HepG2 (cell line): Measurements from ENCODE around the gene RAPGEF5. TPM values are rescaled to one million over a fixed set of nuclear protein-coding genes. Genes with fewer than 3 reads are reported as not detected.

Source experiments
- ATAC-seq: fragments of 200-7000 bp; cut with Tn5 transposase; 3 replicates; pipeline ENCODE4 v1.9.1; 2020; ENCODE audit warnings: mild to moderate bottlenecking, moderate library complexity
- BruUV-seq: library from RNA; stranded (reverse); fragments of 400-500 nt; replicated peaks from 2 replicates; lab custom pipeline; 2021; lab: Mats Ljungman, UMichigan
- CTCF ChIA-PET: fragments of 300-600 bp; formaldehyde crosslinking; extraction: SDS; loops from one replicate; lab custom pipeline; 2021; ENCODE audit warnings: low total read pairs, inconsistent platforms, low intra/inter-chr PET ratio; lab: Yijun Ruan, JAX
- POLR2A ChIA-PET: fragments of 350-600 bp; sonication (Branson Sonifier 250); formaldehyde crosslinking; loops from one replicate; lab custom pipeline; 2020; ENCODE audit warnings: antibody characterized with exemption, inconsistent platforms; lab: Yijun Ruan, JAX
- DNase-seq: peaks from one replicate; pipeline ENCODE4 v3.0.0-alpha.2; 2015; ENCODE audit warnings: low spot score
- FAIRE-seq: peaks from 3 replicates; lab custom pipeline; 2011; peaks lifted over from hg19 to GRCh38; lab: Jason Lieb, UNC
- H2AFZ ChIP-seq: one replicate; pipeline ENCODE4 v1.6.1; 2011; ENCODE audit warnings: low read length, inconsistent platforms
- H3K27ac ChIP-seq: fragments of 300-600 bp; 3 replicates; pipeline ENCODE4 v1.8.0; 2011; ENCODE audit warnings: mixed run types, mild to moderate bottlenecking, mixed read lengths, low read length, inconsistent platforms; ENCODE audit not compliant: insufficient read depth; ENCODE audit errors: extremely low read length
- H3K27me3 ChIP-seq, 2 experiments: fragments of 200-600 bp in 1 of 2; 2 replicates in 1 of 2; 3 replicates in 1 of 2; pipeline versions ENCODE4 v1.6.0 to v1.8.0; 2011; ENCODE audit warnings: low read length in 2 of 2, mild to moderate bottlenecking in 2 of 2, moderate library complexity in 2 of 2, inconsistent platforms in 1 of 2; ENCODE audit not compliant: insufficient read depth in 2 of 2, control insufficient read depth in 1 of 2
- H3K36me3 ChIP-seq, 2 experiments: fragments of 200-600 bp in 1 of 2; replicated peaks in 1 of 2; 2 replicates in 1 of 2; 3 replicates in 1 of 2; pipeline versions ENCODE4 v1.5.1 to v1.8.0; 2011; ENCODE audit warnings: low read length in 2 of 2, inconsistent platforms in 1 of 2; ENCODE audit not compliant: insufficient read depth in 2 of 2, control insufficient read depth in 1 of 2
- H3K4me1 ChIP-seq: 2 replicates; pipeline ENCODE4 v1.5.1; 2012; ENCODE audit warnings: low read length, inconsistent platforms; ENCODE audit not compliant: insufficient read depth
- H3K4me2 ChIP-seq: 2 replicates; pipeline ENCODE4 v1.6.0; 2011; ENCODE audit warnings: low read depth, low read length, inconsistent platforms
- H3K4me3 ChIP-seq, 3 experiments: fragments of 200-600 bp in 1 of 3; sonication (generic), shearing (Covaris generic) in 1 of 3; replicated peaks in 1 of 3; 2 replicates each; pipeline ENCODE4 v1.5.1; 2011 to 2016; ENCODE audit warnings: low read length in 3 of 3, inconsistent platforms in 2 of 3, low read depth in 2 of 3, mild to moderate bottlenecking in 2 of 3, control low read depth in 1 of 3, mixed read lengths in 1 of 3; ENCODE audit not compliant: insufficient read depth in 1 of 3
- H3K79me2 ChIP-seq: one replicate; pipeline ENCODE4 v1.6.1; 2011; ENCODE audit warnings: low read length, inconsistent platforms; ENCODE audit not compliant: insufficient read depth
- H3K9ac ChIP-seq: 2 replicates; pipeline ENCODE4 v1.6.0; 2011; ENCODE audit warnings: mild to moderate bottlenecking, low read depth, low read length, inconsistent platforms; ENCODE audit not compliant: insufficient read depth
- H3K9me3 ChIP-seq: 2 replicates; pipeline ENCODE4 v1.5.1; 2012; ENCODE audit warnings: mild to moderate bottlenecking, low read length
- H4K20me1 ChIP-seq: 2 replicates; pipeline ENCODE4 v1.6.0; 2011; ENCODE audit warnings: inconsistent platforms, mild to moderate bottlenecking, low read length, moderate library complexity; ENCODE audit not compliant: insufficient read depth
- ARHGAP35 ChIP-seq: sonication (generic); formaldehyde crosslinking; IDR thresholded peaks from 2 replicates; pipeline ENCODE4 v1.9.0; 2022; ENCODE audit warnings: mild to moderate bottlenecking, inconsistent platforms, moderate library complexity, missing genetic modification reagents, borderline replicate concordance
- HNRNPL ChIP-seq: fragments of 200-400 bp; formaldehyde crosslinking; IDR thresholded peaks from 2 replicates; pipeline ENCODE4 v1.6.1; 2017; ENCODE audit warnings: mild to moderate bottlenecking, low read depth, low read length
- HOXA3 ChIP-seq: sonication (generic); formaldehyde crosslinking; IDR thresholded peaks from 2 replicates; pipeline ENCODE4 v1.5.0; 2020; ENCODE audit warnings: missing genetic modification reagents
- LCORL ChIP-seq, 2 experiments: fragments of 450-650 bp in 1 of 2; sonication (generic) in 1 of 2; formaldehyde crosslinking in 1 of 2; IDR thresholded peaks; 2 replicates each; pipeline versions ENCODE4 v1.5.0 to v1.6.1; 2017 to 2020; ENCODE audit warnings: antibody characterized with exemption in 1 of 2, missing genetic modification reagents in 1 of 2
- REPIN1 ChIP-seq: sonication (generic); formaldehyde crosslinking; IDR thresholded peaks from 2 replicates; pipeline ENCODE4 v1.8.0; 2022; ENCODE audit warnings: missing genetic modification reagents, low read depth, mild to moderate bottlenecking, borderline replicate concordance
- SAP130 ChIP-seq: IDR thresholded peaks from 2 replicates; pipeline ENCODE4 v1.6.1; 2016; ENCODE audit warnings: low read depth
- SOX6 ChIP-seq, 2 experiments: fragments of 450-650 bp in 1 of 2; sonication (generic) in 1 of 2; formaldehyde crosslinking in 1 of 2; IDR thresholded peaks; 2 replicates each; pipeline versions ENCODE4 v1.4.0 to v1.6.1; 2017 to 2020; ENCODE audit warnings: antibody characterized with exemption in 1 of 2, mild to moderate bottlenecking in 1 of 2, missing genetic modification reagents in 1 of 2
- SP5 ChIP-seq: IDR thresholded peaks from 2 replicates; pipeline ENCODE4 v1.6.1; 2016; ENCODE audit warnings: low read depth, borderline replicate concordance
- ZNF10 ChIP-seq: sonication (generic); formaldehyde crosslinking; IDR thresholded peaks from 2 replicates; pipeline ENCODE4 v1.4.0; 2020; ENCODE audit warnings: mild to moderate bottlenecking, low read depth, missing genetic modification reagents, borderline replicate concordance
- ZNF331 ChIP-seq: sonication (generic); formaldehyde crosslinking; IDR thresholded peaks from 2 replicates; pipeline ENCODE4 v1.4.0; 2020; ENCODE audit warnings: missing genetic modification reagents
- ZNF337 ChIP-seq: sonication (generic); formaldehyde crosslinking; IDR thresholded peaks from 2 replicates; pipeline ENCODE4 v1.5.1; 2020; ENCODE audit warnings: missing genetic modification reagents, low read depth, mild to moderate bottlenecking, borderline replicate concordance
- ZNF562 ChIP-seq: sonication (generic); formaldehyde crosslinking; IDR thresholded peaks from 2 replicates; pipeline ENCODE4 v1.8.0; 2022; ENCODE audit warnings: missing genetic modification reagents, borderline replicate concordance
- ZNF614 ChIP-seq: IDR thresholded peaks from 2 replicates; pipeline ENCODE4 v1.6.1; 2018; ENCODE audit warnings: missing biosample characterization, missing genetic modification reagents, inconsistent platforms, borderline replicate concordance
- WGBS: methylation state at CpG from one replicate; pipeline ENCODE4 v1.1.6; 2017; ENCODE audit warnings: low lambda C conversion rate; 5-methylcytosine and 5-hydroxymethylcytosine counted together
- in situ Hi-C: cut with HindIII; loops from 2 replicates; pipeline ENCODE4 v1.10.0; 2017; ENCODE audit warnings: low pct_unique_long_range_greater_than_20kb; ENCODE audit not compliant: extremely low pct_ligation_motif_present
- intact Hi-C: fragments of 100-400 bp; cut with micrococcal nuclease; formaldehyde crosslinking; loops from one replicate; pipeline ENCODE4 v1.10.0; 2022; ENCODE audit not compliant: unreplicated experiment
- polyA plus RNA-seq, 8 experiments: library from polyadenylated mRNA; depleted of rRNA in 3 of 8; stranded (reverse) in 7 of 8; unstranded in 1 of 8; fragments of >200 nt; fragmentation: Illumina TruSeq in 4 of 8; extraction: Trizol in 4 of 8; gene quantifications; 2 replicates each; pipeline versions ENCODE4 v1.2.1 to v1.2.3, GENCODE V29; 2011 to 2016; ENCODE audit warnings: low read depth in 4 of 8, missing spikeins in 1 of 8, mixed read lengths in 1 of 8; ENCODE audit not compliant: insufficient read depth in 1 of 8
- total RNA-seq, 5 experiments: library from RNA; depleted of rRNA; stranded (reverse); fragments of >200 nt; fragmentation: Illumina TruSeq; extraction: Trizol; gene quantifications; 2 replicates each; pipeline ENCODE4 v1.2.3, GENCODE V29; 2016; ENCODE audit warnings: low read depth in 1 of 5

Gene RAPGEF5
- total and polyA plus RNA-seq, 2 of the 13 experiments (the other 11 are each of a cell fraction or from before 2014, with no cell fraction given): 17.1 to 23.4 TPM

DNA sequence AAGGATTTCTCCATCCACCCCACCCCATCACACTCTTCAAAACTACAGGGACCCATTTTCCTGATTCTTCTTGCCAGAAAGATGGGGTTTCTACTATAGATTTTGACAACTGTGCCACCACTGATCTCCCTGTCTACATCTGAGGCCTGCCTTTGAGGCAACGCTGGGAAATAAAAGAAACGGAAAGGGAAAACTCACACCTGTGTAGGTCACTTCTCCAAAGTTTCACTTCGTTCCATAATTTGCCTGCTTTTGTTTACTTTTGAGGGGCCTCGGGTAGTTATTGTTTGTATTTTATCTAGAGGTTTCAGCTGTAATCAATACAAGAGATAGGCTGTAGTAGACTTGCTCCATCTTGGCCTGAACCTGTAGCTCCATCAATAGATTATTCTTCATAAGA is 56.1 kb downstream of the RAPGEF5 start:
- FAIRE-seq: no peak
- intact Hi-C loops: no loop called here
- Histone ChIP-seq H3K9ac (no peak overlapping the region), H3K36me3 (peaks cover 13 to 70% of the 10 kb centered on the region in 2 experiments), H2AFZ (no peak overlapping the region), H3K4me2 (no peak overlapping the region), H3K79me2 (no peaks in the 10 kb centered on the region), H3K27ac (no peak overlapping the region), H3K4me1 (no peaks in the 10 kb centered on the region), H3K9me3 (no peaks in the 10 kb centered on the region), H3K27me3 (no peaks in the 10 kb centered on the region), H3K4me3 (no peak overlapping the region), H4K20me1 (no peaks in the 10 kb centered on the region; the same call in 1 of the 2 replicates)
- ATAC-seq: no peak
- no peak for DNase-seq
- CTCF ChIA-PET: no interaction called here
- in situ Hi-C loops: no loop called here
- POLR2A ChIA-PET: no interaction called here
- 84% methylated on average over 4 of the region's 4 CpGs for WGBS
- BruUV-seq: no TSS peak
- no peak for TF ChIP-seq HNRNPL
- no peak for TF ChIP-seq ZNF337 (CRISPR knock-in tag)
- TF ChIP-seq ZNF331 (CRISPR knock-in tag): no peak
- no peak for TF ChIP-seq REPIN1 (CRISPR knock-in tag)
- TF ChIP-seq SAP130 (CRISPR knock-in tag): no peak
- no peak for TF ChIP-seq SOX6 (IDR thresholded peaks at IDR 0.05)
- TF ChIP-seq SOX6 (CRISPR knock-in tag; IDR thresholded peaks at IDR 0.05): no peak
- TF ChIP-seq ZNF10 (CRISPR knock-in tag): no peak
- no peak for TF ChIP-seq ZNF562 (CRISPR knock-in tag)
- no peak for TF ChIP-seq HOXA3 (CRISPR knock-in tag)
- no peak for TF ChIP-seq LCORL (IDR thresholded peaks at IDR 0.05)
- no peak for TF ChIP-seq LCORL (CRISPR knock-in tag; IDR thresholded peaks at IDR 0.05)
- no peak for TF ChIP-seq ZNF614 (CRISPR knock-in tag)
- TF ChIP-seq ARHGAP35 (CRISPR knock-in tag): no peak
- no peak for TF ChIP-seq SP5 (CRISPR knock-in tag)
